Lower lobe of right lung (tissue), 2 donors: ENCODE measurements around the gene ZNF586. TPM values are rescaled to one million over a fixed set of nuclear protein-coding genes. Genes with fewer than 3 reads are reported as not detected.

Experiments
- ATAC-seq, 2 donors: fragments of 200-7000 bp; cut with Tn5 transposase; one replicate each; pipeline ENCODE4 v1.9.1; 2020 to 2022; ENCODE audit warnings: mild to moderate bottlenecking in 2 of 2, moderate library complexity in 2 of 2
- DNase-seq: peaks from one replicate; pipeline ENCODE4 v3.0.0-alpha.2; 2020
- H3K27ac ChIP-seq: fragments of 200-600 bp; one replicate; pipeline ENCODE4 v1.8.0; 2022
- H3K27me3 ChIP-seq: fragments of 200-600 bp; one replicate; pipeline ENCODE4 v1.8.0; 2022; ENCODE audit warnings: low read depth
- H3K36me3 ChIP-seq: fragments of 200-600 bp; one replicate; pipeline ENCODE4 v1.8.0; 2022; ENCODE audit warnings: mild to moderate bottlenecking
- H3K4me1 ChIP-seq: fragments of 200-600 bp; one replicate; pipeline ENCODE4 v1.8.0; 2022
- H3K4me3 ChIP-seq: fragments of 200-600 bp; one replicate; pipeline ENCODE4 v1.8.0; 2022; ENCODE audit warnings: mild to moderate bottlenecking
- H3K9me3 ChIP-seq: fragments of 200-600 bp; one replicate; pipeline ENCODE4 v1.8.0; 2022
- intact Hi-C: fragments of 100-400 bp; cut with DNase I; formaldehyde crosslinking; loops from one replicate; pipeline ENCODE4 v1.11.0; 2022
- total RNA-seq: library from RNA; stranded (reverse); fragmentation: NEBNext Ultra II Directional; extraction: Animal tissue kit (Norgen Biotek cat#: 25700); gene quantifications from one replicate; pipeline ENCODE4 v1.2.1, GENCODE V29; 2021
- TF ChIP-seq, protein P1 (sequence below): fragments of 200-600 bp; IDR thresholded peaks from one replicate; pipeline ENCODE4 v1.8.0; 2022; ENCODE audit warnings: antibody characterized with exemption, mild to moderate bottlenecking
- donor health status: DM: no; HTN: yes; CAD: no; lungs with severe emphysema.

ZNF586 gene
- total RNA-seq, 1 donor from 2014 or later, result 21.8 TPM

DNA sequence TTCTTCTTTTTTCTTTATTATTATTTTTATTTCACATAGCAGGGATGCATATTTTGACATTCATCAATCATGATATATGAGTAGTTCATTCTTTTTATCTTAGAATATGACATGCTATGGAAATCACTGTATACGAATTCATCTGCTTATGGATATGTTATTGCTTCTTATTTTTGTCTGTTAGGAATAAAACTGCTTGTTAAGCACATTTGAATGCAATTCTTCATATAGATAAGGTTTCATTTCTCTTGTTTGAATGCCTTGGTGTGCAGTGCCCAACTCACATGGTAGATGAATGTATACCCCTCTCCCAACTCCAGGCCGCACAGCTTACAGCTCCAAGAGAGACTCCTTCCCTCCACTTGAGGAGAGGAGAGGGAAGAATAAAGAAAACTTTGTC is 11.5 kb upstream of the ZNF586 start:
- TF ChIP-seq, protein P1, sequence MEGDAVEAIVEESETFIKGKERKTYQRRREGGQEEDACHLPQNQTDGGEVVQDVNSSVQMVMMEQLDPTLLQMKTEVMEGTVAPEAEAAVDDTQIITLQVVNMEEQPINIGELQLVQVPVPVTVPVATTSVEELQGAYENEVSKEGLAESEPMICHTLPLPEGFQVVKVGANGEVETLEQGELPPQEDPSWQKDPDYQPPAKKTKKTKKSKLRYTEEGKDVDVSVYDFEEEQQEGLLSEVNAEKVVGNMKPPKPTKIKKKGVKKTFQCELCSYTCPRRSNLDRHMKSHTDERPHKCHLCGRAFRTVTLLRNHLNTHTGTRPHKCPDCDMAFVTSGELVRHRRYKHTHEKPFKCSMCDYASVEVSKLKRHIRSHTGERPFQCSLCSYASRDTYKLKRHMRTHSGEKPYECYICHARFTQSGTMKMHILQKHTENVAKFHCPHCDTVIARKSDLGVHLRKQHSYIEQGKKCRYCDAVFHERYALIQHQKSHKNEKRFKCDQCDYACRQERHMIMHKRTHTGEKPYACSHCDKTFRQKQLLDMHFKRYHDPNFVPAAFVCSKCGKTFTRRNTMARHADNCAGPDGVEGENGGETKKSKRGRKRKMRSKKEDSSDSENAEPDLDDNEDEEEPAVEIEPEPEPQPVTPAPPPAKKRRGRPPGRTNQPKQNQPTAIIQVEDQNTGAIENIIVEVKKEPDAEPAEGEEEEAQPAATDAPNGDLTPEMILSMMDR, result no peak
- DNase-seq (no peak), ATAC-seq (no peak)
- no peak overlapping the region for H3K27ac ChIP-seq
- intact Hi-C loops, result no loop called here
- peaks cover 76% of the 10 kb centered on the region for H3K9me3 ChIP-seq
- no peak overlapping the region for H3K4me3 ChIP-seq
- H3K4me1 ChIP-seq, result no peaks in the 10 kb centered on the region
- H3K36me3 ChIP-seq, result peaks cover 58% of the 10 kb centered on the region
- no peaks in the 10 kb centered on the region for H3K27me3 ChIP-seq

DNA sequence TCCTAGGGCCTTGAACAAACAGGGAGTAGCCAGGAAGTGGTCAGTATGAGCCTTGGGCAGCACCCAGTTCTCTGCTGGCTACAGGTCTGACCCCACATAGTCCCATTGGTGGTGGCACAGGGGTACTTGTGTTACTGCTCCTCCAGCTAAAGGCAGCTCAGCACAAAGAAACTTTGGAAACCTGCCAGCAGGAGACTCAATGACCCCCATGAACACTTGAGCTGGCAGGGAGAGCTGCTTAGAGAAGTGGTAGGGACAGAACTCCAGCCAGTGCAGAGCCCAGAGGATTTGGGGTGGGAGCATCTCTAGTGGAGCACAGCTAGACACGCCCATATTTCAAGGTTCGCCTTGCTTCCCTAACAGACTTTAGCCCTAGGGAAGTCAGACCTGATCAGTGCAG is 10.4 kb upstream of the ZNF586 start:
- TF ChIP-seq, protein P1, result no peak
- Histone ChIP-seq H3K9me3 (peaks cover 65% of the 10 kb centered on the region), H3K4me1 (no peaks in the 10 kb centered on the region), H3K27ac (no peak overlapping the region), H3K36me3 (peaks cover 54% of the 10 kb centered on the region), H3K4me3 (no peak overlapping the region), H3K27me3 (no peaks in the 10 kb centered on the region)
- ATAC-seq (no peak), DNase-seq (no peak)
- intact Hi-C loops, result no loop called here

GRCh38 chr19:57771417-57771816 is 1.9 kb downstream of the ZNF586 start:
- peaks cover 35% of the 10 kb centered on the region for H3K9me3 ChIP-seq
- intact Hi-C loops, result no loop called here
- TF ChIP-seq, protein P1, result no peak
- ATAC-seq (peak in 1 of 2 donors; percentile 4), DNase-seq (no peak)
- H3K4me3 ChIP-seq, result no peak overlapping the region
- no peak overlapping the region for H3K27ac ChIP-seq
- H3K27me3 ChIP-seq, result no peaks in the 10 kb centered on the region
- H3K36me3 ChIP-seq, result peaks cover 11% of the 10 kb centered on the region
- peaks cover 23% of the 10 kb centered on the region for H3K4me1 ChIP-seq

- no peak for ATAC-seq
- TF ChIP-seq, protein P1, result no peak
- Histone ChIP-seq H3K27ac (no peak overlapping the region), H3K9me3 (peaks cover 54% of the 10 kb centered on the region), H3K36me3 (peaks cover 31% of the 10 kb centered on the region), H3K27me3 (no peaks in the 10 kb centered on the region), H3K4me1 (peaks cover 23% of the 10 kb centered on the region), H3K4me3 (no peak overlapping the region)
- intact Hi-C loops, result no loop called here
- DNase-seq, result no peak
These were observed 4.0 kb downstream of the ZNF586 start for GRCh38 chr19:57773488-57773887.

DNA sequence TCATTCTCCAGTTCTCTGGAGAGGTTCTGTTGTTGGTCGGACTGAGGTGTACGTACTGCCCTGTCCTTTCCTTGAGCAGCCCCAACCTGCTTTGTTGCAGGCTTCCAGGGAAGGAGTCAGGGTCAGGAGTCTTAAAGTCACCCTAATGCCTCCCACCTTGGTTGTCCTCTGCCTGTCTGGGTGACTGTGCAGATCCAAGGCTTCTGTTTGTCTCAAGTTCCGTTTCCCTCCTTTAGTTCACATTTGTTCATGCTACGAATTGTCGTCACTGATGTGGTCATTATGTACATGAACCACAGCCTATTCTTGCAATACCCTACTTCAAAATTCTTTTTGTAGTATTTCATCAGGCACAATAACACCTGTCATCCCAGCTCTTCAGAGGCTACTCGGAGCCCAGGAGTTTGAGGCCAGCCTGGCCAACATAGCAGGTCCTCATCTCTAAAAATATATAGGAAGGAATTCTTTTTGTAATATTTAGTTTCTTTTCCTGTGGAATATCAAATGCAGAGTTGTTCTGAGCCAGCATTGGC is 7.4 kb downstream of the ZNF586 start:
- Histone ChIP-seq H3K27ac (no peak overlapping the region), H3K27me3 (no peaks in the 10 kb centered on the region), H3K4me3 (no peak overlapping the region), H3K9me3 (peaks cover 86% of the 10 kb centered on the region), H3K36me3 (peaks cover 46% of the 10 kb centered on the region), H3K4me1 (peaks cover 5% of the 10 kb centered on the region)
- intact Hi-C loops, result no loop called here
- no peak for DNase-seq
- no peak for ATAC-seq
- TF ChIP-seq, protein P1, result no peak
